Measurements from ENCODE around the gene KCNQ1OT1.

KCNQ1OT1 gene

GRCh38 chr11:2647167-2647566, 52.6 kb downstream of the KCNQ1OT1 start:
- no peaks in the 10 kb centered on the region for H3K9me3 ChIP-seq (replicated peaks; ENCODE audit: insufficient read depth, low read length)
- no peaks in the 10 kb centered on the region for H4K20me1 ChIP-seq (ENCODE audit: insufficient read depth, low read length)
- H3K9me2 ChIP-seq (replicated peaks; ENCODE audit: insufficient read depth, low read length): no peaks in the 10 kb centered on the region
- DNase-seq: no peak
- H3K4me1 ChIP-seq (ENCODE audit: low read length): no peaks in the 10 kb centered on the region
- no peaks in the 10 kb centered on the region for H3K79me2 ChIP-seq (ENCODE audit: low read length)
- H3F3A ChIP-seq (ENCODE audit: insufficient read depth, low read length): no peaks in the 10 kb centered on the region
- no peak overlapping the region for H3K4me3 ChIP-seq (ENCODE audit: low read length)
- H3K27me3 ChIP-seq (replicated peaks; ENCODE audit: insufficient read depth, low read length): no peaks in the 10 kb centered on the region
- H2AFZ ChIP-seq (ENCODE audit: low read length): no peak overlapping the region
- H3K36me3 ChIP-seq (replicated peaks; ENCODE audit: insufficient read depth, low read length): no peaks in the 10 kb centered on the region
- no peak overlapping the region for H3K4me2 ChIP-seq (ENCODE audit: low read depth, low read length)
- TF ChIP-seq EZH2 (optimal IDR thresholded peaks at IDR 0.05; ENCODE audit: low read depth, low read length): no peak
- no peak for TF ChIP-seq EZH2phosphoT487 (IDR thresholded peaks at IDR 0.05; ENCODE audit: low read length)
- TF ChIP-seq CTCF (IDR thresholded peaks at IDR 0.05; ENCODE audit: low read length): no peak
- no peak overlapping the region for H3K27ac ChIP-seq (ENCODE audit: low read length)
- no peak overlapping the region for H3K9ac ChIP-seq (ENCODE audit: low read length)

- TF ChIP-seq EZH2 (optimal IDR thresholded peaks at IDR 0.05; ENCODE audit: low read depth, low read length): no peak
- no peak for TF ChIP-seq EZH2phosphoT487 (IDR thresholded peaks at IDR 0.05; ENCODE audit: low read length)
- TF ChIP-seq CTCF (IDR thresholded peaks at IDR 0.05; ENCODE audit: low read length): no peak
Observed at GRCh38 chr11:2645779-2646118, 54.0 kb downstream of the KCNQ1OT1 start.

GRCh38 chr11:2644844-2645778, 54.7 kb downstream of the KCNQ1OT1 start:
- Histone ChIP-seq H3K9me2 (replicated peaks; ENCODE audit: insufficient read depth, low read length) (no peaks in the 10 kb centered on the region), H3K36me3 (replicated peaks; ENCODE audit: insufficient read depth, low read length) (no peaks in the 10 kb centered on the region), H4K20me1 (ENCODE audit: insufficient read depth, low read length) (no peaks in the 10 kb centered on the region), H3K4me3 (ENCODE audit: low read length) (no peak overlapping the region), H3K27me3 (replicated peaks; ENCODE audit: insufficient read depth, low read length) (no peaks in the 10 kb centered on the region), H3K9me3 (replicated peaks; ENCODE audit: insufficient read depth, low read length) (no peaks in the 10 kb centered on the region), H3K4me2 (ENCODE audit: low read depth, low read length) (no peak overlapping the region), H2AFZ (ENCODE audit: low read length) (no peak overlapping the region), H3K79me2 (ENCODE audit: low read length) (no peaks in the 10 kb centered on the region), H3K27ac (ENCODE audit: low read length) (no peak overlapping the region), H3K9ac (ENCODE audit: low read length) (no peak overlapping the region), H3F3A (ENCODE audit: insufficient read depth, low read length) (no peaks in the 10 kb centered on the region), H3K4me1 (ENCODE audit: low read length) (no peaks in the 10 kb centered on the region)
- DNase-seq: no peak
- TF ChIP-seq EZH2phosphoT487 (IDR thresholded peaks at IDR 0.05; ENCODE audit: low read length): no peak
- no peak for TF ChIP-seq EZH2 (optimal IDR thresholded peaks at IDR 0.05; ENCODE audit: low read depth, low read length)
- no peak for TF ChIP-seq CTCF (IDR thresholded peaks at IDR 0.05; ENCODE audit: low read length)

More at GRCh38 chr11:2645779-2646118, 54.0 kb downstream of the KCNQ1OT1 start:
- H3K36me3 ChIP-seq (replicated peaks; ENCODE audit: insufficient read depth, low read length): no peaks in the 10 kb centered on the region
- no peak overlapping the region for H3K4me3 ChIP-seq (ENCODE audit: low read length)
- no peaks in the 10 kb centered on the region for H4K20me1 ChIP-seq (ENCODE audit: insufficient read depth, low read length)
- H3K9ac ChIP-seq (ENCODE audit: low read length): no peak overlapping the region
- no peaks in the 10 kb centered on the region for H3F3A ChIP-seq (ENCODE audit: insufficient read depth, low read length)
- no peaks in the 10 kb centered on the region for H3K9me3 ChIP-seq (replicated peaks; ENCODE audit: insufficient read depth, low read length)
- no peak overlapping the region for H3K4me2 ChIP-seq (ENCODE audit: low read depth, low read length)
- no peaks in the 10 kb centered on the region for H3K9me2 ChIP-seq (replicated peaks; ENCODE audit: insufficient read depth, low read length)
- H3K4me1 ChIP-seq (ENCODE audit: low read length): no peaks in the 10 kb centered on the region
- H3K79me2 ChIP-seq (ENCODE audit: low read length): no peaks in the 10 kb centered on the region
- no peaks in the 10 kb centered on the region for H3K27me3 ChIP-seq (replicated peaks; ENCODE audit: insufficient read depth, low read length)
- DNase-seq: no peak
- H2AFZ ChIP-seq (ENCODE audit: low read length): no peak overlapping the region
- H3K27ac ChIP-seq (ENCODE audit: low read length): no peak overlapping the region
